ENCODE data around the gene TNFRSF19.

TNFRSF19 gene

DNA sequence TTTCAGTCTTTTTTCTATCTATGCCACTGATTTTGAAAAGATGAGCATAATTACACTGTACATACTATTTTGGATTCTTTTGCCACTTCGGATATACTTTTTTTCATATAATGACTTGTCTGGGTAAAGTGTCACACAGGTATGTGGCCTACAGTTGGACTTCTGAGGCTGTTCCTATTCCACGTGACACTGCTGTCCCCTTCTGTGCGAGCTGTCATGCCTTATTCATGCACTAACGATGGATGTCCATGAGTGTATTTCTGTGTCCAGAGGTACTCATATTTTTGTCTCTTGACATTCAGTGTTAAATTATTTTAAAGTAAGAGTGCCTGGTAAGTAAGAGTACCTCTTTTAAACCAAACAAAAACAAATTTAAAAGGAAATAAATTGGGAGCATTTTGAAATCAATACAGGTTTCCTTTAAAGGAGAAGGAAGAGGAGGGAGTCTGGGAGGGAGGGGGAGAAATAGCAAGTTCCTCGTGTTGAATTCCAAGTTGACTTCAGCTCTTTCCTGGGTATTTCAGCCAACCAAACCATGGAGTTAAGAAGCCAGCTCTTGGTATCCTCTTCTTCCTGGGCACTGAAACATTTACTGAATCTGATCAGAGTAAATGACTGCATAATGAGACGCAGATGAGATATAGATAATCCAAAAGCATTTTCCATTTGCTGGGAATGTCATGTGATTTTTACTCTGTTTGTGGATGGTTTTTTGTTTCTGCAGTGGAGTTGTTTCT, 61.3 kb downstream of the TNFRSF19 start:
- FAIRE-seq (no peak), DNase-seq (ENCODE audit: insufficient read length, low spot score) (no peak)
- no peak for TF ChIP-seq POLR2A (IDR thresholded peaks at IDR 0.05; ENCODE audit: low read depth, low read length)

- TF ChIP-seq POLR2A (IDR thresholded peaks at IDR 0.05; ENCODE audit: low read depth, low read length): no peak
- no peak for FAIRE-seq
These were observed 61.9 kb downstream of the TNFRSF19 start for GRCh38 chr13:23632048-23632582.

GRCh38 chr13:23632741-23633140, 62.5 kb downstream of the TNFRSF19 start:
- FAIRE-seq: no peak
- no peak for TF ChIP-seq POLR2A (IDR thresholded peaks at IDR 0.05; ENCODE audit: low read depth, low read length)
- no peak for DNase-seq (ENCODE audit: insufficient read length, low spot score)

More at GRCh38 chr13:23632048-23632582, 61.9 kb downstream of the TNFRSF19 start:
- no peak for DNase-seq (ENCODE audit: insufficient read length, low spot score)

- no peak for FAIRE-seq
- no peak for DNase-seq (ENCODE audit: insufficient read length, low spot score)
- TF ChIP-seq POLR2A (IDR thresholded peaks at IDR 0.05; ENCODE audit: low read depth, low read length): no peak
These were observed 64.7 kb downstream of the TNFRSF19 start for GRCh38 chr13:23634897-23635296.

DNA sequence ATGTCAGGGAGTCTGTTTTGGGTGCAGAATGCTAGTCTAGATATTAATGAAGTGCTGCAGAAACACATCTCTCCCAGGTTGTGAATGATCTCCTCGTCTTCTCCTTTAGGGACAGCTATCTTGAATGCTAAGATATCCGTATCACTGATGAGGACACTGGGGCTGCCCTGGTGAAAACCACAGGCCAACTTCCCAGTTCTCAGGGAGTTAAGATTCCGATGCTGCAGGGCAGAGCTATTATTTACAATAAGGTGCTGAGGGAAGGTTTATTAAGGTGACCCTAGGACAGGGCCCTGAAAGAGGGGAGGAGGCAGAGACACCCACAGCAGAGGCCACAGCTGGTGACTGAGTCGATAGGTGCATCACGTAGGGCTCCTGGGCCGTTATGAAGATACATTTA, 66.1 kb downstream of the TNFRSF19 start:
- DNase-seq (ENCODE audit: insufficient read length, low spot score) (no peak), FAIRE-seq (no peak)
- no peak for TF ChIP-seq POLR2A (IDR thresholded peaks at IDR 0.05; ENCODE audit: low read depth, low read length)

- DNase-seq (ENCODE audit: insufficient read length, low spot score): no peak
- FAIRE-seq: no peak
- no peak for TF ChIP-seq POLR2A (IDR thresholded peaks at IDR 0.05; ENCODE audit: low read depth, low read length)
These were observed 67.6 kb downstream of the TNFRSF19 start for GRCh38 chr13:23637829-23638228.

- FAIRE-seq: no peak
- no peak for TF ChIP-seq POLR2A (IDR thresholded peaks at IDR 0.05; ENCODE audit: low read depth, low read length)
These were observed 69.5 kb downstream of the TNFRSF19 start for GRCh38 chr13:23639674-23640073.

GRCh38 chr13:23642110-23642509, 71.9 kb downstream of the TNFRSF19 start:
- no peak for FAIRE-seq

More at GRCh38 chr13:23639674-23640073, 69.5 kb downstream of the TNFRSF19 start:
- DNase-seq (ENCODE audit: insufficient read length, low spot score): no peak

DNA sequence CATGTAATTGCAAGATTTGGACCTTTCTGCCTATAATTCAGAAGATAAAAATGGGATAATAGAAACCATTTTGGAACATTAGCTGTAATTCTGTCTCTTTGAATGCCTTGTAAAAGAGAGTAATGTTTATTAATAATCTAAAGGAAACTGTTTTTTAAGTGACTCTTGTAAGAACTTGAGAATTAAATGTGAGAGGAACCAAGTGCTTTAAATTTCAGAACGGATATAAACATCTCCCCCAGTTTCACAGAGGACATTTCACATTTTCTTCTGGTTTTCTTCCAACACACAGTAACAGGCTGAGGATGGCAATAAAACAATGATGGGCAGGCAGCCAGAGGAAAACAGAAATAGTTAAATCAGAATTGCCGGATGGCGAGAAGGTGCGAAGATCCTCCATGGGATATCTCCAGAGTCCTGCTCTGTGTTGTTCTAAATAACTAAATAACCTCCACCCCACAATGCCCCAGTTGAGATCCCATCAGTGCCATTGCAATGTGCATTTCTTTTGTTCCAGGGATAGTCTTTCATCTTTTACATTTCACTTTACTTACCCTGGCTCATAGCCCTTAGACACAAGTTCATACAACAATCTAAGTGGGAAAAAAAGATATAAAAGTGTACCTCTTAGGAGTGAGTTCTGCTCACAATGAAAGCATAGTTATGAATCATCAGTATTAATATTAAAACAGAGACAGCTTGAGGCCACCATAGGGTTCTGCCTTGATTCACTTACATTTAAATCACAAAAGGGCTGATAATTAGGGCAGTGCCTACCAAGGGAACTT, 73.3 kb downstream of the TNFRSF19 start:
- FAIRE-seq: no peak
- no peak for TF ChIP-seq POLR2A (IDR thresholded peaks at IDR 0.05; ENCODE audit: low read depth, low read length)

More at GRCh38 chr13:23642110-23642509, 71.9 kb downstream of the TNFRSF19 start:
- TF ChIP-seq POLR2A (IDR thresholded peaks at IDR 0.05; ENCODE audit: low read depth, low read length): no peak
- DNase-seq (ENCODE audit: insufficient read length, low spot score): no peak

DNA sequence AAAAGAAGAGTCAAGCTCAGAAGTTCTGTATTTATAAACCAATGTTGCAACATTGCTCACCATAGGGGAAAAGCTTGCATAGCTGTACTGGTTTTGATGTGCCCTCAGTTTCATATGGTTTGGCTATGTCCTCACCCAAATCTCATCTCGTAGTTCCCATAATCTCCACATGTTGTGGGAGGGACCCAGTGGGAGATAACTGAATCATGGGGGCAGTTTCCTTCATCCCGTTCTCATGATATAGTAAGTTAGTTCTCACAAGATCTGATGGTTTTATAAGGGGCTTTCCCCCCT, 73.9 kb downstream of the TNFRSF19 start:
- DNase-seq (ENCODE audit: insufficient read length, low spot score) (no peak), FAIRE-seq (no peak)
- no peak for TF ChIP-seq POLR2A (IDR thresholded peaks at IDR 0.05; ENCODE audit: low read depth, low read length)

More for the DNA sequence above, 73.3 kb downstream of the TNFRSF19 start:
- no peak for DNase-seq (ENCODE audit: insufficient read length, low spot score)

DNA sequence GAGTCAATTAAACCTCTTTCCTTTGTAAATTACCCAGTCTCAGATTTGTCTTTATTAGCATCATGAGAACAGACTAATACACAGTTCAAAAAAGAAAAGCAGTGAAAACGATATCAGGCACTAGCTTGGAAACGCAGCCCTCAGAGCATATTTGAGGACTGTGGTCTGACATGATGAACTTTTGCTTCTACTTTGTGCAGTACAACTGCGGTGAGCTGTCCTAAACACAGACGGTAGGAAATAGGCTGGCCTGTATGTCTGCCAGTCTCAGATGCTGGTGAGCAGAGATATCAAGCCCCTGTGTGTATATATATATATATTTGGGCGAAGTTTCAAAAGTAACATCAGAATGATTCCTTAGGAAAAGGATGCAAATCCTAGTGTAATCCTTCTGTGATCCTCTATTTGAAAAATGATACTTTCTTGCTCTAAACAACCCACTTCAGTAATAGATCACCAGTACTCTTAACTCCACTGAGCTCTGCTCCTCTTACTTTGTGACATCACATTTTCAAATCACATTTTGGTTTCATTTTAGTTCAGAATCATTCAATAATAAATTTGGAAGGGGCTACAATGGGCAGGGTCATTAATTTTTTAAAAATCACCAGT, 74.4 kb downstream of the TNFRSF19 start:
- DNase-seq (ENCODE audit: insufficient read length, low spot score): no peak
- FAIRE-seq: no peak
- no peak for TF ChIP-seq POLR2A (IDR thresholded peaks at IDR 0.05; ENCODE audit: low read depth, low read length)

- TF ChIP-seq POLR2A (IDR thresholded peaks at IDR 0.05; ENCODE audit: low read depth, low read length): no peak
- DNase-seq (ENCODE audit: insufficient read length, low spot score) (no peak), FAIRE-seq (no peak)
These were observed 75.6 kb downstream of the TNFRSF19 start for GRCh38 chr13:23645851-23646250.

DNA sequence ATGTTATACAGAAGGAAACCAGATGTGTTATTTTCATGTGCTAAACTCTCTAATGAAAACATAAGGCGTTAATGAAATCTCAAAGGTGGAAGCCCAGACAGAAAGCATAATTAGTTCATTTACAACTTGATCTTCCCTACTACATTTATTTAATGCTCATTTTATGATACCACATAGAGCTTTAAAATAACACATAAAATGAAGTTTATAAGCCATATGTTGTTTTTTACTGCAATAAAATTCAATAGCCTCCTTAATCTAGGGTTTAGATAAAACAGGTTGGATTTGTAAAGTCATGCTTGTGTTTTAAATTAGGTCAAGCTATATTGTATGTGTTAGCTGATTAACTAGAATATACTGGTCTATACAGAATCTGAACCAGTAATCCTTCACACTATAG, 81.2 kb downstream of the TNFRSF19 start:
- no peak for TF ChIP-seq POLR2A (IDR thresholded peaks at IDR 0.05; ENCODE audit: low read depth, low read length)
- DNase-seq (ENCODE audit: insufficient read length, low spot score): no peak
- FAIRE-seq: no peak

GRCh38 chr13:23651887-23652286, 81.7 kb downstream of the TNFRSF19 start:
- no peak for TF ChIP-seq POLR2A (IDR thresholded peaks at IDR 0.05; ENCODE audit: low read depth, low read length)
- DNase-seq (ENCODE audit: insufficient read length, low spot score) (no peak), FAIRE-seq (no peak)

All from H54 (cell line).